ENCODE measurements around the gene WDR1. TPM values are rescaled to one million over a fixed set of nuclear protein-coding genes. Genes with fewer than 3 reads are reported as not detected.

WDR1 gene
- total and polyA plus RNA-seq, 2 donors (not counting 3 experiments of a cell fraction or from before 2014, with no cell fraction given): 590 to 660 TPM

GRCh38 chr4:10047967-10048366 lies 68.6 kb downstream of the WDR1 start:
- no peak for FAIRE-seq
- TF ChIP-seq POLR2AphosphoS5 (IDR thresholded peaks at IDR 0.05; ENCODE audit: insufficient read depth, low read depth, low read length) (no peak), JUN (IDR thresholded peaks at IDR 0.05; ENCODE audit: borderline replicate concordance, insufficient read depth, insufficient read length, low read depth) (no peak), FOS (IDR thresholded peaks at IDR 0.05; ENCODE audit: borderline replicate concordance, insufficient read depth, low read length) (no peak), EZH2 (IDR thresholded peaks at IDR 0.05; ENCODE audit: borderline replicate concordance, low read depth, low read length, severe bottlenecking) (no peak), MYC (IDR thresholded peaks at IDR 0.05; ENCODE audit: low read depth, low read length) (no peak), MAX (IDR thresholded peaks at IDR 0.05; ENCODE audit: insufficient read depth, insufficient read length) (no peak), POLR2A (IDR thresholded peaks at IDR 0.05; ENCODE audit: low read depth, low read length) (no peak)
- H3K4me1 ChIP-seq (ENCODE audit: control insufficient read depth, extremely low read depth, insufficient read depth, low read length): no peaks in the 10 kb centered on the region

GRCh38 chr4:10046471-10046870 lies 70.1 kb downstream of the WDR1 start:
- H3K27me3 ChIP-seq (ENCODE audit: control insufficient read depth in 2 of 2, insufficient read depth in 2 of 2, low read length in 2 of 2): peaks cover 0 to 3% of the 10 kb centered on the region in 2 experiments
- ChIA-PET POLR2A (no interaction called here), CTCF (no interaction called here)
- H3K9ac ChIP-seq (replicated peaks; ENCODE audit: extremely low read depth, insufficient read depth, low read length): no peak overlapping the region
- no peaks in the 10 kb centered on the region for H3K79me2 ChIP-seq (ENCODE audit: control insufficient read depth, insufficient read depth, low read length)
- H3K4me3 ChIP-seq (replicated peaks in 1 of 3; ENCODE audit: insufficient read depth in 1 of 3, low read depth in 1 of 3, low read length in 3 of 3): no peak overlapping the region
- no peak overlapping the region for H3K27ac ChIP-seq (ENCODE audit: insufficient read depth, low read depth, low read length)
- no peak overlapping the region for H3K4me2 ChIP-seq (ENCODE audit: insufficient read depth, low read length)
- no peaks in the 10 kb centered on the region for H3K4me1 ChIP-seq (ENCODE audit: control insufficient read depth, extremely low read depth, insufficient read depth, low read length)
- no peak overlapping the region for H2AFZ ChIP-seq (ENCODE audit: low read depth, low read length)
- H3K9me3 ChIP-seq (replicated peaks; ENCODE audit: control insufficient read depth, insufficient read depth, low read length): no peaks in the 10 kb centered on the region
- TF ChIP-seq JUN (IDR thresholded peaks at IDR 0.05; ENCODE audit: borderline replicate concordance, insufficient read depth, insufficient read length, low read depth) (no peak), GATA2 (IDR thresholded peaks at IDR 0.05; ENCODE audit: insufficient read depth, insufficient read length, low read depth, low read length) (no peak), EZH2 (IDR thresholded peaks at IDR 0.05; ENCODE audit: borderline replicate concordance, low read depth, low read length, severe bottlenecking) (no peak), POLR2AphosphoS5 (IDR thresholded peaks at IDR 0.05; ENCODE audit: insufficient read depth, low read depth, low read length) (no peak), MAX (IDR thresholded peaks at IDR 0.05; ENCODE audit: insufficient read depth, insufficient read length) (no peak), CTCF (IDR thresholded peaks at IDR 0.05; ENCODE audit: extremely low read depth in 1 of 2, insufficient read depth in 1 of 2, low read depth in 1 of 2, low read length in 2 of 2) (no peak), FOS (IDR thresholded peaks at IDR 0.05; ENCODE audit: borderline replicate concordance, insufficient read depth, low read length) (no peak), POLR2A (IDR thresholded peaks at IDR 0.05; ENCODE audit: low read depth, low read length) (no peak), MYC (IDR thresholded peaks at IDR 0.05; ENCODE audit: low read depth, low read length) (no peak)
- H3K36me3 ChIP-seq (ENCODE audit: control insufficient read depth in 2 of 2, extremely low read depth in 1 of 2, insufficient read depth in 2 of 2, low read length in 2 of 2): no peaks in the 10 kb centered on the region
- intact Hi-C loops (cut with micrococcal nuclease) (no loop called here), dilution Hi-C loops (cut with MboI; ENCODE audit: extremely low pct_ligation_motif_present, low sequenced_read_pairs) (no loop called here)
- no peaks in the 10 kb centered on the region for H4K20me1 ChIP-seq (replicated peaks; ENCODE audit: control insufficient read depth, extremely low read depth, insufficient read depth, low read length)
- DNase-seq (ENCODE audit: low read depth, low spot score) (no peak), FAIRE-seq (no peak)
- no TSS peak for BruUV-seq (replicated peaks)
- H3K9me1 ChIP-seq (replicated peaks; ENCODE audit: control insufficient read depth, extremely low read depth, insufficient read depth, low read length): no peaks in the 10 kb centered on the region

More at GRCh38 chr4:10047967-10048366, 68.6 kb downstream of the WDR1 start:
- H3K36me3 ChIP-seq (ENCODE audit: control insufficient read depth in 2 of 2, extremely low read depth in 1 of 2, insufficient read depth in 2 of 2, low read length in 2 of 2): no peaks in the 10 kb centered on the region
- BruUV-seq (replicated peaks): no TSS peak
- H4K20me1 ChIP-seq (replicated peaks; ENCODE audit: control insufficient read depth, extremely low read depth, insufficient read depth, low read length): no peaks in the 10 kb centered on the region
- peaks cover 0 to 3% of the 10 kb centered on the region in 2 experiments for H3K27me3 ChIP-seq (ENCODE audit: control insufficient read depth in 2 of 2, insufficient read depth in 2 of 2, low read length in 2 of 2)
- DNase-seq (ENCODE audit: low read depth, low spot score): no peak
- no peak overlapping the region for H3K4me3 ChIP-seq (replicated peaks in 1 of 3; ENCODE audit: insufficient read depth in 1 of 3, low read depth in 1 of 3, low read length in 3 of 3)
- H3K9me3 ChIP-seq (replicated peaks; ENCODE audit: control insufficient read depth, insufficient read depth, low read length): no peaks in the 10 kb centered on the region
- H2AFZ ChIP-seq (ENCODE audit: low read depth, low read length): no peak overlapping the region
- intact Hi-C loops (cut with micrococcal nuclease) (no loop called here), dilution Hi-C loops (cut with MboI; ENCODE audit: extremely low pct_ligation_motif_present, low sequenced_read_pairs) (no loop called here)
- no peaks in the 10 kb centered on the region for H3K79me2 ChIP-seq (ENCODE audit: control insufficient read depth, insufficient read depth, low read length)
- ChIA-PET POLR2A (no interaction called here), CTCF (no interaction called here)
- H3K27ac ChIP-seq (ENCODE audit: insufficient read depth, low read depth, low read length): no peak overlapping the region
- no peak overlapping the region for H3K9ac ChIP-seq (replicated peaks; ENCODE audit: extremely low read depth, insufficient read depth, low read length)
- H3K4me2 ChIP-seq (ENCODE audit: insufficient read depth, low read length): no peak overlapping the region
- H3K9me1 ChIP-seq (replicated peaks; ENCODE audit: control insufficient read depth, extremely low read depth, insufficient read depth, low read length): no peaks in the 10 kb centered on the region
